ENCODE results near the gene VIL1.

DNA sequence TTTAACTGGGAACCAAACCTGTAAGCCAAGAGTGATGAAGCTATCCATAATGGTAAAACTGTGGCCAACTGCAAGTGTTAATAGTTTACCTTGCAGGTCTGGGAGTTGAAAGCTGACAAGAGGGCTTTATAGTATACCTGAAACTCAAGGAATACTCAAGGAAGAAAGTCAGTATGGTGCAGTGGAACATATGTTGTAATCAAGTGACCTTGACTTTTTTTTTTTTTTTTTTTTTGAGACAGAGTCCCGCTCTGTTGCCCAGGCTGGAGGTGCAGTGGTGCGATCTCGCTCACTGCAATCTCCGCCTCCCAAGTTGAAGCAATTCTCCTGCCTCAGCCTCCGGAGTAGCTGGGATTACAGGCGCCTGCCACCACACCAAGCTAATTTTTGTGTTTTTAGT is 27.6 kb downstream of the VIL1 start:
- TF ChIP-seq ZNF274 (IDR thresholded peaks at IDR 0.05; ENCODE audit: low read depth, low read length) (no peak), YY1 (IDR thresholded peaks at IDR 0.05; ENCODE audit: insufficient read depth, insufficient read length) (no peak), SUZ12 (IDR thresholded peaks at IDR 0.05; ENCODE audit: extremely low read depth, insufficient read depth, insufficient read length) (no peak)
